GM21576 (cell line): Measurements from ENCODE around the gene AQR.
"Not testable (repeated sequence)": the region's sequence is repeated elsewhere in the genome, so short reads cannot be mapped to it uniquely, and the experiment has no call there.

Source experiments
- ATAC-seq: cut with Tn5 transposase; IDR thresholded peaks from one replicate; pipeline ENCODE4 v1.9.1; 2021; ENCODE audit warnings: mild to moderate bottlenecking, moderate library complexity; ENCODE audit not compliant: unreplicated experiment

AQR gene

DNA sequence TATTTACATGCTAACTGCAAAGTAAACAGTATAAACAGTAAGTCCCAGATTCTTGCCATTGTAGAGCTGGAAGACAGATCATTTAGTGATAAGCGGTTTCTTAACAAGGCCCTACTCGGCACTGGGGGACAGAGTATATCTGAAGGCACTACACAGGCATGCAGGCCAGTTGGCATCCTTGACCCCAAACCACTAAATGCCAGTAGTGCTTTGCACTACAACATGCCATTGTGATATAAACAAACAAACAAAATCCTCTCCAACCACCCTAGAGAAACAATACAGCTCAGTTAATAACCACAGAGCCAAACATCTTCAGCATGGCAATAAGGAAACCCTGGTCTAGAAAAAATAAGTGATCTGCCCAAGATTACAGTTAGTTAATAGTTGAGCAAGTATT is 5.3 kb downstream of the AQR start:
- no peak for ATAC-seq

DNA sequence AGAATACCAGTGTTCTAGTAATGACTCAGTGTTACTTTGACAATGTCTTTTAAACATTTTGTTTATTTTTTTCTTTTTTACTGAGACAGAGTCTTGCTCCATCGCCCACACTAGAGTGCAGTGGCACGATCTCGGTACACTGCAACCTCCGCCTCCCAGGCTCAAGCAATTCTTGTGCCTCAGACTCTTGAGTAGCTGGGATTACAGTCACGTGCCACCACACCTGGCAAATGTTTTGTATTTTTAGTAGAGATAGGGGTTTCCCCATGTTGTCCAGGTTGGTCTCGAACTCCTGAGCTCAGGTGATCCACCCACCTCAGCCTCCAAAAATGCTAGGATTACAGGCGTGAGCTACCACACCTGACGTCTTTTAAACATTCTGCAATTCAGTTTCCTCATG is 15.7 kb downstream of the AQR start:
- no peak for ATAC-seq

DNA sequence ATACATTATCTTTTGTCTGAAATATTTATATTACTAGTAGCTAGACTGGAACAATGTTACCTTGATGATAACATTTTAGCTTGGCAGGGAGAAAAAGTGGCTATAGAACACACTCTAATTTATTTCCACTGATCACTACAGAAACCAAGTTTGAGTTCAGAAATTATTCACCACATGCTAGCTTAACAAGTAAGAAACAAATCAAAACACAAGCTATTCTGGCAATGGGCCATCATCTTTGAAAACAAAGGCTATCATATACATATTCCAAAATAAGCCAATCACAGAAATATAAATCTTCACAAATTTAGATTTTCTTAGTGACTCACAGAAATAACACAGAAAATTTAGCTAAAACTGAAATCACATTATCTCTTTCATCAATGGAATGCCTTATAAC is 17.1 kb downstream of the AQR start:
- no peak for ATAC-seq

DNA sequence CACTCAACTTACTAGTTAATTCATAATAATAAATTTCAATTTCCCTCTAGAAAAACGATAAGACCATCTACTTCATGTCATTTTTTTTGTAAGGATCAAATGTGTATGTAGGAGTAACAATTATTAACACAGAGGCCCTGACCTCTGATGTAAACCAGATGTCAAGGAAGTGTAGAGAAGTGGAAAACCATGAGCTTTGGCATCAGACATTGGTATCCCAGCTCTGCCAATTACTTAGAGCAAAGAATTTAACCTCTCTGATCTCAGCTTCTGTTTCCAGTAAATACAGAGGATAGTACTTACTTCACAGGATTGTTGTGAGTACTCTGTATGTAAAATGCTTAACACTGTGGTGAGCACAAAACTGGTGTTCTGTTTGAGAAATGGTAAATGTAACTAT is 17.5 kb downstream of the AQR start:
- ATAC-seq: no peak

DNA sequence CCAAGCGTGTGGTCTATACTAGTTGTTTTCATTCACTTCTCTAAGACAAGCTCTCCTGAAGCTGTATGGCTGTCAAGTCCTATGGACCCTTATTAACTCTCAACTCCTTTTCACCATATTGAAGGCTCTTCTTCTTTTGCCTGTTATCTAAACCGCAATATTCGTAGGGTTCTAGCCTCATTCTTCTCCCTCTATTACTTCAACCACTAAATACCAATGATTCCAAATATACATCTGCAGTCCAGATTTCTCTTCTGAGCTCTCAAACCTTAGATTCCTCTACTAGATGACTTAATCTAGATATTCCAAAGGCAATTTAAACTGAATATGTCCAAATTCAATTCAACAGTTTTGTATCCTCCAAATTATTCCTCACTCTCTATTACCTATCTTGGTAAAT is 24.6 kb downstream of the AQR start:
- no peak for ATAC-seq

DNA sequence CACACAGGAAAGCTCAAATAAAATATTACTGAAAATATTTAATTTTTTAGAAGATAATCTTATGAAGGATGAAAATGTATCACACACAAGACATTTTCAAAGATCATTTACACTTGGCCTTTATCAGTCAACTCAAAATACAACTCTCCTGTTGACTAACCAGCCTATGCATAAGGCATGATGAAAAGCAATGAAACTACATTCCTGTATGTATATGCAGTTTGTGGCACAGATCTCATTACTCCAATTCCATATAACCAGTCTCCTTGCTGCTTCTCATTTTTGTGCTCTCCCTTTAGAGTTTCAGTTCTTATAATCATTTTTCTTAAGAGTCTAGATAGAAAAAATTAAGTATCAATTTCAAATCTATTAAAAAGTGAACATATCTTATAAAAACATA is 25.8 kb downstream of the AQR start:
- no peak for ATAC-seq

DNA sequence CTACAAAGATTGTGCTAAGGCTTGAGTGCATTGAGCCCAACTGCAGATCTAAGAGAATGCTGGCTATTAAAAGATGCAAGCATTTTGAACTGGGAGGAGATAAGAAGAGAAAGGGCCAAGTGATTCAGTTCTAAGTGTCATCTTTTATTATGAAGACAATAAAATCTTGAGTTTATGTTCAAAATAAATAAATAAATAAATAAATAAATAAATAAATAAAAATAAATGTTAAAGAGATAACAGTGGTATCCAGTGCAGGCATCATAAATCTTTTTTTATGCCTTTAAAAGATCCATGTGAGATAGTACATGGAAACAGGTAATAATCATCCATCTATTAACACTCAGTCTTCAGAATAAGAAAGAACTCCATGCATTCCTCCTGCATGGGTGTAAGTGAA is 26.3 kb downstream of the AQR start:
- not testable (repeated sequence) for ATAC-seq

DNA sequence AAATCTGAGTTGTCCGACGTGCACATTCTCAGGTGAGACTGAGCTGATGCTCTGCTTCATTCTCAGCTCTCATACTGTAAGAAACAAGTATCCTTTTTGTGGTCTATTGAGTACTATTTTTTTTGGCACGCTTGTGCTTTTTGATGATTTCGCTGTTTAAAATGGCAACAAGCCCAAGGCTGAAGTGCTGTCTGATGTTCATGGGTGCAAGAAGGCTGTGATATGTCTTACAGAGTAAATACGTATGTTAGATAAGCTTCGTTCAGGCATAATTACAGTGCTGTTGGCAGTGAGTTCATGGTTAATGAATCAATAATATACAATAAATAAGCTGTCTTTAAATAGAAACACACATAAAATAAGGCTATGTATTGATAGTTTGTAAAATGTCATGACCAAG is 27.2 kb downstream of the AQR start:
- ATAC-seq: no peak

DNA sequence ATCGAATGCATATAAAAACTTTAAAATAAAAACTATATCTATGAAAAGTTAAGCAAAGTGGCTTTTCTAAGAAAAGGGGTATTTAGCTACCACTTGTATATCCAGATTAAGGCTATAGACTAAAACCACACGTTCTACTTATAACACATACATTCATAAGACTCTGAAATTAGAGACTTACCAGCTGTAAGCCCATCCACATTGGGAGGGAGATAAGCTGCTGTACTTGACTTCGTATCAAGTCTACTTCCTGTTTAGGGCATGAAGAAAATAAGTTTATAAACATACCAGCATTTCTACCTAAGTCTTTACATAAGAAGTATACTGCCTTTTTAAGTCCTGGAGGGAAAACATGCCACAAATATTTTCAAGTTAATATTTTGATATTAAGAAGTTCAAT is 27.7 kb downstream of the AQR start:
- ATAC-seq: no peak

DNA sequence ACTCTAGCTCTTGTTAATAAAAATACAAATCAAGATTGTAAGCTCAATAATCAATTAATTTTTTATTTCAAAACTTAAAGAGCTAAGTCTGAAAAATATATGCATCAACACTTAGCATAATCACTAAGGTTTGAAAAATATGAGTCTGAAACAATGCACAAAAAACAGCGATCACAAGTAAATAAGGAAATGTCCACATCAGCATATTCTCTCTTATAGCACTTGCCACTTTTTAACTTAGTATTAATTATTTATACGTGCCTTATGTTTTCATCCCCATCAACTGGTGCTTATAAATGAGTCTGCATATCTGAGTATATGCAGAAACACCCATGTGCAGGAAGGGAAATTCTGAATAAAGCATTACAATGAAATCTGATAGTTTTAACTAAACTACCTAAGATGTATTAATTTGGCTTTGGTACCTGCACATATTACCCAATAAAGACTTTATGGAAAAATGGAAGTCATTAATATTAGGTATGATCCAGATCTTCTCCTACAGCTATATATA is 28.3 kb downstream of the AQR start:
- ATAC-seq: no peak

DNA sequence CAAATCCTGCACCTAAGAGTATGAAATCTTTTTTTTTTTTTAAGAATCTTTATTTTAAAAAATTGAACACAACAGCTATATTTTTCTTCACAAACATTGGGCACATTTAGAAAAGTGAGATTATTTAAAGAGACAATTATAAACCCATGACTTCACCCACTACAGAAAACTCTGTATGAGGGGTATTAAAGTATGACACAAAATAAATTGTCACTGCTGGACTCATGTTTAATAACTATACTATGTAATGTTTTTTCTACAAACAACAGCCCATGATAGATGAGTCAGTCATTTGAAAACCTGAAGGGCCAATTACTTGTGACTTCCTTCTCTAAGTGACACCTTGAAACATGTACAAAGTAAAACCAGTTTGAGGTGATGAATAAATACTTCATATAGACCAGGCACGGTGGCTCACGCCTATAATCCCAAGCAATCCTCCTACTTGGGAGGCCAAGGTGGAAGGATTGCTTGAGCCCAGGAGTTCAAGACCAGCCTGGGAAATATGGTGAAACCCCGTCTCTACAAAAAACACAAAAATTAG is 36.0 kb downstream of the AQR start:
- ATAC-seq: no peak

DNA sequence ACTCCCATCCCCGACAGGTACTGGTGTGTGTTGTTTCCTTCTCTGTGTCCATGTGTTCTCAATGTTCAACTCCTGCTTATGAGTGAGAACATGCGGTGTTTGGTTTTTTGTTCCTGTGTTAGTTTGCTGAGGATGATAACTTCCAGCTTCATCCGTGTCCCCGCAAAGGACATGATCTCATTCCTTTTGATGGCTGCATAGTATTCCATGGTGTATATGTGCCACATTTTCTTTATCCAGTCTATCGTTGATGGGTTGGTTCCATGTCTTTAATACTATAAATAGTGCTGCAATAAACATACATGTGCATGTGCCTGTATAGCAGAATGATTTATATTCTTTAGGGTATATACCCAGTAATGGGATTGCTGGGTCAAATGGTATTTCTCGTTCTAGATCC is 41.2 kb downstream of the AQR start:
- not testable (repeated sequence) for ATAC-seq

DNA sequence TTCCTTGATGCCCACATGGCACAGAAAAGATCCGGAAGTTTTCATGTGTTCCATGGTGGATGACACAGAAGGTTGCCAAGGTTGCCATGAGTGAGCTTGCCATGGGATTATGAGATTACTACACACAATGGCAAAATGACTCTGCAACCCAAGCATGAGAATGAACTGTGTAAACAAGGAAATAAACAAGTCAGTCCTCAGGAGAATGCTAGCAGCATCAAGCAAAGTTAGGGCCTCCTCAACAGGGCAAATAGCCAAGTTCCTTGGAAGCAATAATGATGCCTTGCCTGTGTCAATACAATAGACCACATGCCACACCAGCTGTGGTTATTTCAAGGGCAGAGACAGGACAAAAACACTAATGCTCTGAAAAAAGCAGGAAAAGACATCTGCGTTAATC is 41.8 kb downstream of the AQR start:
- ATAC-seq: no peak

DNA sequence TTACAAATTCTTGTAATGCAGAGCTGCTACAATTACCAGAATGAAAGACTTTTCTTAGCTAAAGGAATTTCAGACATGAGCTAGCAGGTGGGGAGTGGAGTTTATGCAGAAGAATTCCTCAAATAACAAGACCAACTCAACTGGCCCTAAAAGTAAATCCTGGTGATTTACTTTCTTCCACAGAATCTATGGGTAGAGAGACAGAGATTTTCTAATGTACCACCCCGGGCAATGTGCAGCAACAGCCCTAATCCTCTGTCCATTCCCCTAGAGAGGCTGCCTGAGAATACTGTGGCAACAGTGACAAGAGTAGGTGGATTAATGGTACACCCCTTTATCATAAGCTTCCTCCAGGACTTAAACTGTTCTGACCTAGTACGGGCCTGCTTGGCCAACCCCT is 55.2 kb downstream of the AQR start:
- ATAC-seq: no peak

DNA sequence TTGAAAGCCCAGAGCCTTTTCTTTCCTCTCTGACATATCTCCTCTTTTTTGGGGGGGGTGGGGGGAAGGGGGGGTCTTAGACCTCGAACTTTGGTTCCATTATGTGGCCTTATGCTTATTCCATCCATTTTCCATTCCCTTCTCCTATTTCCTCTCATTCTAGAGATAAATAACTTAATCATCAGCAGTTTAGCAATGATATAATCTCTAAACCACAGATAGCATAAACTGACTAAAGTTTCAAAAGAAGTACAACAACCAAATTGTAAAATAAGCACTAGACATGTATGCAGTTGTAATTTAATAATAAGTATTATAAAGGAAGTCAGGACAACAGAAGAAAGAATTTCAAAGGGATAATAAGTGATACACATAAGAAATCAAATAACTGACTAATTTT is 64.5 kb downstream of the AQR start:
- ATAC-seq: no peak

DNA sequence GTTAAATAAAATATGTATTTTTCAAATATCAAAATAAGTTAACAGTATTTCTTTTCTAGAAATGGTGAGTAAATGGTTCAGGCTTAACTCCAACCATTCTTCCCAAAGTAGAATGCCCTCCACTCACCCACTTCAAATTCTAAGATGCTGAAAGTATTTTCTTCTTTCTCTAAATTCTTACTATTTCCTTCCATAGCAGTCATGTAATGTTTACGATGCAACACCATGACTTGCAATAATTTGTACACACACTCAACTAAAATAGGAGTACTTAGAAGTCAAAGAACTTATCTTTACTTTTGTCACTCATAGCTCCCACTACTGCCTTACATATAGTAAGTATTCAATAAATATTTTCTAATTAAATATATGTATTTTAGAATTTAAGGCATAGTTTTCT is 65.0 kb downstream of the AQR start:
- no peak for ATAC-seq

DNA sequence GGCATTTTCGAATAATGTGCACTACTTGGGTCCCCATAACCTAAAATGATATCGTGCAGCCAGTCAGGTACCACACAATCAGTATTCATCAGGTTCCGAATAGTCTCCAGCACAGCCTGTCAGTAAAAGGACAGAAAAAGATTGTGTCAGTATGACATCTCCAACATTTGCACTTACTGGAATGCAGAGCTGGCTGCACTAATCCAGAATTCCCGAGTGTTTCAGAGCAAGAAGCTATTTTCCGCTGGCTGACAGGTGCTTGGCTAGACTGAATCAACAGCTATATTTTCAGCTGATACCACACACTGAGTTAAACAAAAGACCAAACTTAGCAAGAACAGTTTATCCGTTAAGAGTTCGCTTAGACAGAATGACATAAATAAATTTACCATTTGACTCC is 68.8 kb downstream of the AQR start:
- ATAC-seq: no peak

DNA sequence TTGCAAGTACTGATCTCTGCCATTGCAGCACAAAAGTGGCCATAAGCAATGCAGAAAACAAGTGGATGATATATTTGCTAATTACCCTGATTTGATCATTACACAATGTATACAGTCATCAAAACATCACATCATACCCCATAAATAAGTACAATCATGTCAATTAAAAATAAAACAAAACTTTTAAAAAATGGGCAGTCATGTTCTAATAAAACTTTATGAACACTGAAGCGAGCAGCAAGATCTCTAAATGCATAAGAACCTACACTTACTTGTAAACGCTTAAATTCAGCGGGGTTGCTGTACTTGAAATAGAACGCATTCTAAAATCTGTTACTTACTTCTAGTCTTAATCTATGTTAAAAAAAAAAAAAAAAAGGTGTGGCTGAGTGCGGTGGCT is 73.4 kb downstream of the AQR start:
- no peak for ATAC-seq

DNA sequence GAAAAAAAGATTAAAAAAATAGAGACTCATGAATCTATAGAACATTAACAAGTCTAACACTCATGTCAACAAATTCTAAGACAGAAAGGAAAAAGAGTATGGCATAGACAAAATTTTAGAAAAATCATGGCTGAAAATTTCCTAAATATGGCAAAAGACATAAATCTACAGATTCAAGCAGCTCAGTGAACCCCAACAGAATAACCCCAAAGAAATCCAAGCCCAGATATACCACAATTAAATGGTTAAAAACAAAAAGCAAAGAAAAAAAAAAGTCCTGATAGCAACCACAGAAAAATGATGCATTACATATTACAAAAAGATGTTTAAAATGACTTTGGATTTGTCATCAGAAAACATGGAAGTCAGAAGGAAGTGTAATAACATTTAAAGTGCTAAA is 75.6 kb downstream of the AQR start:
- no peak for ATAC-seq

DNA sequence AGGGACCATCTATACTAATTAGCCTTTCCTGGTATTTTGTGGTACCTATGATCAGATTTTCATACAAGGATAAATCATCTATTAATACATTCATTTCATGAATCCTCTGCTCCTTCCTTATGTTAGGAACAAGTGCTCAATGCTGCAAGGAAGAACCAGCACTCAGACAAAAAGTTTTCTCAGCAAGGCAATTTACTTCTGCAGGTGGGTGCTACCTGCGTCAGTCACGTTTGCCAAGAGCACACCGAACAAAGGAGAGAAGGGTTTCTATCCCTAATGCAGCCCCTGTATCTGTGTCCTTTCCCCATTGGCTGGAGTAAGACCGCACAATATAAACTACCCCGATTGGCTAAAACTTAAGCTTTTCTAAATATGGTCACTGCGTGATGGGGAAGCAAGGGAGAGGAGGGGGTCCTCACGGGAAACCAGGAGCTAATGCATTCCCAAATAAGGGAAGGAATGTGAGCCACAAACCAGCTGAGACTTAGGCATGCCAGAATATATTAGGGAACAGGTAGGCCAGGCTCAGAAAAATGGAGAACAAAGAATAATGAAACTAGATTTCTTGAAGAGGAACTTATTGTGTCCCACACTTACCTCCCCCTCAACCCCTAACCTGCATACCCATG is 76.5 kb downstream of the AQR start:
- no peak for ATAC-seq

DNA sequence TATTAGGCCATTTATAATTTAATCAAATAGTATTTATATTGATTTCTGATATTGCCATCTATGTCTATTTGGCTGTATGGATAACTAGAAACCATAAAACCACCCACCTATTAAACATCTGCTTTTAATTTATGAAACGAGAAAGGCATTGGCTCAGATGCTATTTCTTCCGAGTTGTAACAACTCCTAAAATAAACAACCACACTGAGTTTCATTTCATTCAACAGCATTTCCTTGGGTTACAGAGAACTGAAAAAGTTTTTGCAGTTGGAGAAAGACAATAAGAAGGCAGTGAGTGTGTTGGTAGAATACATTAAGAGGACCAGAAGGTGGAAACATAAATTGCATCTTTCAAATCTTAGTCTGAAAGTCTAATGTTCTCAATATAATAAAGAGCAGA is 79.1 kb downstream of the AQR start:
- no peak for ATAC-seq

DNA sequence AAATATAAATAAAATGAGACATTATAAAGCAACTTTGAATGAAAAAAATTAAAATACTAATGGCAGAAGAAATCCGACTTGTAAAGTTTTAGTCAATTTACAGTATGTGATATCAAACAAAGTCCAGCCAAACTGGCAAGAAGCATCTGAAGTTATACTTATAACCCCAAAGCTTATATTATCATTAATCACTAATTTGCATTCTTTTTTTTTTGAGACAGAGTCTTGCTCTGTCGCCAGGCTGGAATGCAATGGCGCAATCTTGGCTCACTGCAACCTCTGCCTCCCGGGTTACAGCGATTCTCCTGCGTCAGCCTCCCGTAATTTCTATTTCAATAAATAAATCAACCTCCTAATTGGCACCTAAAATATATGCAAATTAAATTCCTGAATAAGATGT is 80.1 kb downstream of the AQR start:
- ATAC-seq: no peak

DNA sequence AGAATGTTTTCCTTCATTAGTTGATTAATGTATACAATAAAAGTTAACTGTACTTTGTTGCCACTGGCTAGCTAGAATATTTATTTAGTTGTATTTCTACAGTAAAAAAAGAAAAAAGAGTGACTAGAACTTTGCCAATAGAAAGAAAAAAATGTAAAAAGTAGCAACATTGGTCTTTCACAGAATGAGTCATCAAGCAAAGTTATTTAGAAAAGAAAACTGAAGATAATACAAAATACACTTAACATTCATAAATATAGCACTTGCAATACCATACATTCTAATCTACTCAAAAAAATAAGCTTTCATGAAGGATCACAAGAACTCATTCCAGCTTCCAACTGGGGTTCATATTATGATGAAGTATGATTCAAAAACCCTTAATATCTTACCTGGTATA is 83.4 kb downstream of the AQR start:
- ATAC-seq: no peak
